Measurements from ENCODE around the gene FN1.
A peak's percentile ranks its signal among the peaks of the same experiment; 100 is the strongest.
"Not testable (repeated sequence)": the region's sequence is repeated elsewhere in the genome, so short reads cannot be mapped to it uniquely, and the experiment has no call there.

The FN1 gene

DNA sequence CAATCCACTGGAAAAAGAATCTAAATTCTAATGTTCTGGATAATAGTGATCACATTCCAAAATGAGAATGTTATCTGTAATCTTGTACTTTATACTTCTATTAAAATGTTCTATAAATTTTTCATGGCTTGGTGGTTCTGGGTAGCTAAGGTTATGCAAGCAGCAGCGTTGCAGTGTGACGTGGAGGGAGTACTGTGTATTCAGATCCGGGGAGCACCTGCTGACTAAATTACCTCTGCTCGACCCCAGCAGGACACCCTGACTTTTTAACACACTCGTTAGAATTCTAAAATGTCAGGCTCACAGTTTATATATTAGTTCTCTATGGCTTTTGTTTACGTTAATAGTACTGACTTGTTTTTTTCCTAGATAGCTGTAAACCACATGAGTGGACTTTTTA lies 111.1 kb downstream of the FN1 start:
- no peak for DNase-seq

DNA sequence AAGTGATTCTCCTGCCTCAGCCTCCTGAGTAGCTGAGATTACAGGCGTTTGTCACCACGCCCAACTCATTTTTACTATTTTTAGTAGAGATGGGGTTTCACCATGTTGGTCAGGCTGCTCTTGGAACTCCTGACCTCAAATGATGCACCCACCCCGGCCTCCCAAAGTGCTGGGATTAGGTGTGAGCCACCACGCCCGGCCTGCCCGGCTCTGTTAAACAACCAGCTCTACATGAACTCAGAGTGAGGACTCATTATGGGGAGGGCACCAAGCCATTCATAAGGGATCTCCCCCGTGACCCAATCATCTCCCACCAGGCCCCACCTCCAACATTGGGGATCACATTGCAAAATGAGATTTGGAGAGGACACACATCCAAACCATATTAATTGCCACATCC lies 115.2 kb downstream of the FN1 start:
- no peak for DNase-seq

DNA sequence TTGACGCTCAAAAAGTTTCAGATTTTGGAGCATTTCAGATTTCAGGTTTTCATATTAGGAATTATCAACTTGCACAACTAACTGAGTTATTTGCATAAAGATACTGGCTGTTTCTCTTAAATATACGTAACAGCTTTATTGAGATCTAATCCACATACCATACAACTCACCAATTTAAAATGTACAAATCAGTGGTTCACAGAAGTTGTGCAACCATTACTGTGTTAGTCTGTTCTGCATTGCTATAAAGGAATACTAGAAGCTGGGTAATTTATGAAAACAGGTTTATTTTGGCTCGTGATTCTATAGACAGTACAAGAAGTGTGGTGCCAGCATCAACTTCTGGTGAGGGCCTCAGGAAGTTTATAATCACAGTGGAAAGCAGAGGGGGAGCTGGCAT lies 115.8 kb downstream of the FN1 start:
- no peak for DNase-seq

DNA sequence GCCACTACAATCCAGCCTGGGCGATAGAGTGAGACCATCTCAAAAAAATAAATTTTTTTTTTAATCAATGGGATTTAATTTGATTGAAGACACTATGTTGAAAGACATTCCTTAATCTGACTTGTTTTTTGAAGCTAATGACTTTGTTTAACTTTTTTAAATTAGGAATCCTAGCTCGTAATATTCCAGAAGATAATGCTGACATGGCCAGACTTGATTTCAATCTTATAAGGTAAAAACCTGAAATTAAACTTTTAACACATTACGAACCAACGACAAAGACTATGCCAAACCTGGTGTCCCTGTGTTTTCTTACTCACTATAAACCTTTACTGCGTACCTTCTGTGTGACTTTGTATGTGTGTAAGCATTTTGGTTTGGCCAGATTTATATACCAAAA lies 116.4 kb downstream of the FN1 start:
- no peak for DNase-seq

DNA sequence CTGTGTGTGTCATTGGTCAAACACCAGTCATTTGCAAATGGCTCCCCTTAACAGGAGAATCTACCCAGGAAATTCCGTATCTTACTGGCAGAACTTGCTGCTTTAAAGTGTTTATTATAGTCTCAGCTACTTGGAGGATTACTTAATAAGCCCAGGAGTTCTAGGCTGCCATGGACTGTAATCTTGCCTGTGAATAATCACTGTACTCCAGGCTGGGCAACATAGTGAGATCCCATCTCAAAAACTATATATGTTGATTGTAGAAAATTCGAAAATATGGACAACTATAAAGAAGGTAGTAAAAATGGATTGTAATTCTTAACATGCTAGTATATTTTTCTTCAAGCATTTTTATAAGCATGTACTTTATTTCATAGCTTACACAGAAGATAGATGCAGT lies 119.5 kb downstream of the FN1 start:
- no peak for DNase-seq

DNA sequence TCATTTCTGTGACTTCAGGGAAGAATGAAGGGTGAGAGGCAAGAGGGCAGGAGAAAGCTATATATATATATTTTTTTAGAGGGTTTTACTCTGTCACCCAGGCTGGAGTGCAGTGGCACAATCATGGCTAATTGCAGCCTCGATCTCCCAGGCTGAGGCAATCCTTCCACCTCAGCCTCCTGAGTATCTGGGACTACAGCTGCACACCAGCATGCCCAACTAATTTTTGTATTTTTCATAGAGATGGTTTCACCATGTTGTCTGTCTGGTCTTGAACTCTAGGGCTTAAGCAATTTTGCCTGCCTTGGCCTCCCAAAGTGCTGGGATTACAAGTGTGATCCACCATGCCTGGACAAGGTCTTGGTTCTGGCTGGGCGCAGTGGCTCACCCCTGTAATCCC lies 120.6 kb downstream of the FN1 start:
- DNase-seq, result no peak

DNA sequence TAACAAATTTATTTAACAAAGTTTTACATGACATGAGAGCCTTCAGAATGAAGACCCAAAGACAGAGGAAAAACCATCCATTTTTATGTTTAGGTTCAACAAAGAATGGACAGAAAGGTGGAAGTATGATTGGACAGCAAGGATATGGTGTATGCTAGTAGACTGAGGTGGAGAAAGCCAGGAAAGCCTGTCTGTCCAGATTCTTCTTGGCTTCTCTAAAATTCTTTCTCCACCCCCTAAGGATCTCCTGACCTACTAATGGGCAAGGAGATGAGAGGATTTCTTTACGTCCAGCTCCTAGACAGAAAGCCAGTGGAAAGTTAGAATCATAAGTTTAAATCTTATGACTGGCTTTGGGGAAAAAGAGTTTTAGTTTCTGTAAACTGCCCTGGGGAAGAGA lies 121.0 kb downstream of the FN1 start:
- DNase-seq, result no peak

DNA sequence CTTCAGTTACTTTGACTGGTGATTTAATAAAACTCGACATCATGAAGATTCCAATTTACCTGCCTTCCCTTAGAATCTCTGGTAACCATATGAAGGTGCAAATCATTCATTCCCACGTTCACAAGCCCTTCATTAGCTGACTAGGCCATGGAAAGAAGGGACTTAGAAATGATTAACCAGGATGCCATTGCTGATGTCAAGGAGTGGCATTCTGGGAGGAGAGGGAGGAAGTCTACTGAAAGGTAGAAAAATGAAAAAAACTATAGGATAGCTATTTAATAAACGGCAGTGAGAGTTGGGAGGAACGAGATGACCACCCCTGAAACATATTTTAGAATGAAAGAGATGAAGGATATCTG lies 122.6 kb downstream of the FN1 start:
- DNase-seq, result no peak

DNA sequence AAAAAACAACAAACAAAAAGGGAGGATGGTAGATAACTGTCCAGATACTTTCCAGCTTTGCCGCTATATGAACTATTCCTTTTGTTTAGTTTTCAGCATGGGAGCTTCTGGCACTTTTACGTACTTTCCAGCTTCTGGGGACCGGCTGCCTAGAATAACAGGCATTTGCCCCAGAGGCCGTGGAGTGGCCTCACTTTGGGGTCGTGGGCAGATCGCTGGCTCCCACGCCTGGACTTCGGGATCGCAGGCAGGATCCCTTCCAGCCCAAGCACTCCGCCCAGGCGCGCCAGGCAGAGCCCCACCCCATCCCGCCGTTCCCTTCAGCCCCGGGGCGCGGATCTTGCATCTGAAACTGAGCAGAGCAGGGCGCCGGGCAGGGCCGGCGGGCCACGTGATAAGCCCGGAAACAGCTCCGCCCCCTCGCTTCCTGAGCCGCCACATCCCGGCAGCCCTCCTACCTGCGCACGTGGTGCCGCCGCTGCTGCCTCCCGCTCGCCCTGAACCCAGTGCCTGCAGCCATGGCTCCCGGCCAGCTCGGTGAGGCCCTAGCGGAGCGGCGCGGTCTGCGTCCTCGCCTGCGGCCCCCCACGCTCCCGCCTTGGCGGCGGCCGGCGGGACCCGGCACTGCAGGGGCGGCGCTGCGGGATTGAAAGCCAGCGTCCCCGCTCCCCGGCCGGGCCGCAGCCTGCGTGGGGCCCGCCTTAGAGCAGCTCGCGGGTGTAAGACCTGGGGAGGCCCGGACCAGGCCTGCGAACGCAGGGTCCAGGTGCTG lies 124.1 kb downstream of the FN1 start, which contains the start of gene ATIC:
Gene ATIC, plus strand, starts transcription at position 435 of the 772 bp plus-strand sequence. Its CDS starts 84 bp downstream, at position 519.
- peak; percentile 1 to 63 for DNase-seq

DNA sequence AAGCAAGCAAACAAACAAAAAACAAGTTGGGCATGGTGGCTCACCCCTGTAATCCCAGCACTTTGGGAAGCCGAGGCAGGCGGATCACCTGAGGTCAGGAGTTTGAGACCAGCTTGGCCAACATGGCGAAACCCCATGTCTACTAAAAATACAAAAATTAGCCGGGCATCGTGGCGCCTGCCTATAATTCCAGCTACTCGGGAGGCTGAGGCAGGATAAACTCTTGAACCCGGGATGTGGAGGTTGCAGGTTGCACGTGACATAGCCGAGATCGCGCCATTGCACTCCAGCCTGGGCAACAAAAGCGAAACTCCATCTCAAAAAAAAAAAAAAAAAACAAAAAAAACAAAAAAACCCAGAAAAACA lies 124.6 kb downstream of the FN1 start:
- not testable (repeated sequence) for DNase-seq

Data from cerebellar nuclear complex (tissue), 1 donor.